ENCODE results near the gene PER1. TPM values are rescaled to one million over a fixed set of nuclear protein-coding genes. Genes with fewer than 3 reads are reported as not detected.

The PER1 gene
- total RNA-seq, 1 donor from 2014 or later, result 5.0 TPM

DNA sequence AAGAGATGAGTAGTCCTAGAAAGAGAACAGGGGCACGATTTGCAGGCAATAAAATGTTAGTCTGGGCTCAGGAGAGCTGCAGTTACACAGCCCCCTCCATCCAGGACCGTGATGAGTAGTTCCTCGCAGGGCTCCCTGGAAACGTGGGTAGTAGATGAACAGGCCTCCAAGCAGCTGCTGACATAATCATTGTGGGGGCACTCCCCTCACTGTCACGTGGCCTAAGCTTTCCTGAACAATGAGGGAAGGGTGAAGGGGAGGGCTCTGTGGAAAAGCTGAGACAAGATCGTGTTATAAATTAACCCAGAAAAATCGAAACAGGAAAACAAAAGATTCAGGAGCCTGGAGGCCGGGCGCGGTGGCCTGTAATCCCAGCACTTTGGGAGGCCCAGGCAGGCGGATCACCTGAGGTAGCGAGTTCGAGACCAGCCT lies 1.3 kb upstream of the PER1 start:
- DNase-seq (ENCODE audit: low read depth in 2 of 2), result peak; percentile 93 to 97

DNA sequence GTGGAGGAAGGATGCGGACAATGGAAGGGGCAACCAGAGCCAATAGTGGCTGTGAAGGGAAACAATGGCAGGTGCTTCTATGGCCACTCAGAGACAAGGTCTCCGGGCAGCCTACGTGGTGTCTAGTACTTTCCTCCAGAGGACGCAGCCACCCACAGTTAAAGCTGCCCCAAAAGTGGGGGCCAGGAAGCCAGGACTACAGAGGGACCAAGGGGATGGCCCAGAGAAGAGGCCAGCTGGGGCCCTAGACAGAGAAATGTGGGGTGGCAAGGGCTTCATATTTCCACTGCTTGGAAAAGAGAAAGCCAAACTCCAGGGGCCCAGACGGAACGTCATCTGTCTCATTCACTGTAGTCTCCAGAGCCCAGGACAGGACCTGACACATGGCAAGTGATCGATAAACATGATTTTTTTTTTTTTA lies 837 bp upstream of the PER1 start:
- DNase-seq (ENCODE audit: low read depth in 2 of 2), result no peak

DNA sequence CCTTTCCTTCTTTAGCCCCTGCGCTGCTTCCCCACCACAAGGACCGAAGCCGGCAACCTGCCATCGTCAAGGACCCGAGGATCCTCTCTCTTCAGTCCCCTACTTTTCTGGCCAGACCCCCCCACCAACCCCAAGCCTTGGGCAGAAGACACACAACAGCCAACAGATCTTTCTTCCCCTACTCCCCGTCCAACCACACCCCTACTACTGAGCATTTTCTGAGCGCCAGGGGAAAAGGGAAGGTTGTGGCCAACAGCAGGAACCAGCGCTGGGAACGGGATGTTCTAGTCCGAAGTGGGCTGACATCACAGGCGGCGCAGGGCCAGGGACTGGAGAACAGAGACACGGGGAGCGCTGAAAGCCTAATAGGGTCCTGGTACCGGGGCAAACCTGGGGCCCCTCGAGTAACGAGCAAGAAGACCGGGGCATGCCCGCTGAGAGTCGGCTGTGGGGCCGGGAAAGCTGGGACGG lies 528 bp downstream of the PER1 start:
- peak in 1 of 2 donors; percentile 67 for DNase-seq (ENCODE audit: low read depth in 2 of 2)

DNA sequence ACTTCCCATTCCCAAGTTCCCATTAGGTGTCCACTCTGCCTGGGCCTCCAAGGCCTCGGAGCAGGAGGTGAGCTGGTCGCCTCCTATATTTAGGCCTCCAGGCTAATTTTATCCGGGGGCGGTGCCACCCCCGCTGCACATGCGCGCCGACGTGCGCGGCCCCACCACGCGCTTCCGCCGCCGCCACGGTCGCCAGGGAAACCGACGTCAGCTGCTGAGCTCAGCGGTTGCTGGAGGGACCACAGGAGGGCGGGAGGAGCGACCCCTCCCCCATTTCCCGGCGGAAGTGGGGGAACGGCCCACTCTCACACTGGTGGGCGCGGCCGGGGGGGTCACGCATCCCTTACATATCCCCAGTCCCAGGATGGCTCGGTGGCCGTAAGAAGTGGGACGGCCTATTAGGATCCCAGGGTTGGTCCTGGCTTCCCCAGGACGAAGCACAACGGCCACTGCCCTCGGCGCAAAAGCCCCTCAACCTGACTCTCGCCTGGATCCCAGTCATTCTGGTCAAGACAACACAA lies 1.0 kb downstream of the PER1 start:
- peak; percentile 80 to 88 for DNase-seq (ENCODE audit: low read depth in 2 of 2)

DNA sequence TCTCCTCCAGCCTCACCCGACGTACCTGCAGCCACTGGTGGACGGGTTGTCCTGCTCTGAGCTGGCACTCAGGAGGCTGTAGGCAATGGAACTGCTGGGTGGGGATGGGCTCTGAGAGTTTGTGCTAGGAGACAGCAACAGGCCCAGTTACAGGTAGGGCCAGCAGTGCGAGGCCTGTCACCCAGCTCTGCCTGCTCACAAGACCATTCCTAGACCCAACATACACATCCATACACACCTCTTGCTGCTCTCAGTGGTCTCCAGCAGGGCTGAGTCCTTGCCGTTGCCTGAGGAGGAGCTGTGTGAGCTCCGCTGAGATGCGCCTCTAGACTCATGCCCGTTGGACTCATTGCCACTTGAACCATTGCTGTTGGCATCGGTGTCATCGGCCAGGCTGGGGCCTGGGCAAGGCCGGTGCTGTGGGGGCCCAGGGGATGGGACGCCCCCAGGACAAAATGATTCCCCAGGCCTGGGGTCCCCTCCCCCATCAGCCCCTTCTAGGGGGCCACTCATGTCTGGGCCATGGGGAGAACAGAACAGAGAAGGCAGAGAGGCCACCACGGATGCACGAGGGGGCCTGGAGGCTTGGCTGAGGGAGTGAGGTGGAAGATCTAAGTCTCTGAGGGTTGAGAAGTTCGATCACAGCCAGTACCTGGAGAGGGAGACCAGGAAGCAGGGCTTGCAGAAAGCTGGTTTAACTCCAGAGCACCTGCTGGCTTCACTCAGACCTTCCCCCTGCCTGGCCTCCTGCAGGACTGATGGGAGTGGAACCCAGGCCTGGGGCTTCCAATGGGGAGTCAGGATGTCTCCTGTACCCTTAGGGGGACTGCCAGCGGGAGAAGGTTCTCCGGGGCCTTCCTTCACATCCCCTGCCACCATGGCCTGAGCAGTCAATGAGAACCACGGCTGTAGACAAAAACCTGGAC lies 1.7 kb downstream of the PER1 start:
- no peak for DNase-seq (ENCODE audit: low read depth in 2 of 2)

DNA sequence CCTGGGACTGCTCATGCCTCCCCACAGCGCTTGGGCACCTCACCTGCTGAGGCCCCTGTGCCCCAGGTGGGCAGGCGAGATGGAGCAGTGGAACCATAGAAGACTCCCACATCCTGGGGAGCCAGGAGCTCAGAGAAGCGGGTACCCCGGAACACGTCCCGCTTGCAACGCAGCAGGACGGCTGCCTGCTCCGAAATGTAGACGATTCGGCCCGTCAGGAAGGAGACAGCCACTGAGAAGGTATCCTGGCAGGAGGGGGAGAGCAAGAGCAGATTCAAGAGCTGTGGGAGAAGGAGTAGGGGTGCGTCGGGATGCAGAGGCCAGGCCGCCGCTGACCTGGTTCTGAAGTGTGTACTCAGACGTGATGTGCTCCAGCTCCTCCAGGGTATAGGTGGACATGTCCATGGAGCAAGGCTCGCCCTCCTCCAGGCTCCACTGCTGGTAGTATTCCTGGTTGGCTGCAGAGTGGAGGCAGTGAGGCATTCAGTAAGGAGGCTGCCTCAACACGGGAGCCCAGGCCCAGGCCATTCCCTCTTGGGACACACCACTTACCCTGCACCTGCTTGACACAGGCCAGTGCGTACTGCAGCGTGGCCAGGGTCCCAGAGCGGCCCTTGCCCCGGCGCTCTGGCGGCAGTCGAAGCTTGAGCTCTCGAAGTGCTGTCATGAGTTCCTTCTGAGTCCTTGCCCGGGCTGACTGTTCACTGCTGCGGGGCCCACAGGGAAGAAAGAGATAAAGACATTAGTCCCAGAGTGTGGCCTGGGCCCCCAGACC lies 2.6 kb downstream of the PER1 start:
- no peak for DNase-seq (ENCODE audit: low read depth in 2 of 2)

DNA sequence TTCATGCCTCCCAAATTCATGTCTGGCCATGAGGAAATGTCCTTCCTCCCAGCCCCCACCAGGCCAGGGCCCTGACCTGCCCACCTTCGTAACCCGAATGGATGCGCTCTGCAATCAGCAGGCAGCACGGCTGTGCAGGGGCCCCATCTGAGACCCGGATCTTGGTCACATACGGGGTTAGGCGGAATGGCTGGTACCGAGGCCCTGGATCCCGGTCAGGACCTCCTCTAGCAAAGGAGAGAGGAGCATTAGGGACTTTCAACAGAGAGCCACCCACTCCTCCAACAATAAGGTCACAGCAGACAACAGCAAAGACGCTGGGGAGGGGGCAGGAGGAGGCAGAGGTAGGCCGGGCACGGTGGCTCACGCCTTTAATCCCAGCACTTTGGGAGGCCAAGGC lies 3.6 kb downstream of the PER1 start:
- DNase-seq (ENCODE audit: low read depth in 2 of 2), result no peak

DNA sequence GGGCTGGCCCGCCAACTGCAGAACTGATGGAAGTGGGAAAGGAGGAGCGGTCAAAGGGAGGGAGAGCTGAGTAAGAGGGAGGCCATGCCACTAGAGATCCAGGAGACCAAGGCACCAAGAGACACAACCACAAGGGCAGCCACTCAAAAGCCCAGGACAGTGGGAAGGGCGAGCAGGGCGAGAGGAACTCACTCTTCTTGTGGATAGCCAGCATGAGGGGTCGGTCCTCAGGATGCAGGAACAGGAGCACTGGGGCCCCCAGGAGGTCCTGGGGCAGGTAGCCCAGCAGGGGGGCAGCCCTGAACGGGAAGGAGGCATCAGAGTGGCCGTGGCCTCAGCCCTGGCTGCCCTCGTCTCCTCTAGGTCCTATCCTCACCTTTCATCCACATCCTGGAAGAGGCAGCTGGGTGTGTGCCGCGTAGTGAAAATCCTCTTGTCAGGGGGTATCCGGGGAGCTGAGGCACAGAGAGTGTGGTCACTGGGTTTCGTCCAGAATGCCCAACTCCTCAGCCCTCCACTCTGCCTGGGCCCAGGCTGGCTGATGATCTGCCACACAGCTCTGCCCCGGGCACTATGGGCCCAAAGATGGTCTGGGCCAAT lies 4.3 kb downstream of the PER1 start:
- no peak for DNase-seq (ENCODE audit: low read depth in 2 of 2)

DNA sequence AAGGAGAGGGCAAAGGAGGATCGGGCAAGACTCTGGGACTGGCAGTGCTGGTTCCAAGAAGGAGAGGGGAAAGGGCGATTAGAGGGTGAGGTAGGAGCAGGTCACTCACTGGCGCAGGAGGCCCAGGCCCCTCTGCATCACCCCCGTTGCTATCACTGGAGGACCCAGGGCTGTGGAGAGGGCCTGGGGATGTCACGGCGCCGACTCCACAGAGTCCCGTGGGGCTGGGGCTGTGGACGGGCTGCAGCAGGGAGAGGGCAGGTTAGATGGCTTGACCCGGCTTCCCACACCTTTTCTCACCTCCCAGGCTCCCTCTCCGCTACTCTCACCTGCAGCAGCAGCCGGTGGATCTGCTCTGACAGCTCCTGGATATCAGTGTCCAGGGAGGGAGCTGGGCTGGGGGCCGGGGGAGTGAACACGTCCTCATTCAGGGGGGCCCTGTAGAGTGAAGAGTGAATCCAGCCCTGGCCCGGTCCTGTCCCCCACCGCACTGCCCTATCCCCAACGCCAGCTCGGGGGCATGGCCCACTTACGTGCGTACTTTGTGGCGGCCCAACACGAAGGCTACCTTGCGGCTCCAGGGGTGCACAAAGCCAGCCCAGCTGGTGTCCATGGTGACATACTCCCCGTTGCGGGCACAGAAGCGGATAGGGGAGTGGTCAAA lies 4.9 kb downstream of the PER1 start:
- DNase-seq (ENCODE audit: low read depth in 2 of 2), result no peak

DNA sequence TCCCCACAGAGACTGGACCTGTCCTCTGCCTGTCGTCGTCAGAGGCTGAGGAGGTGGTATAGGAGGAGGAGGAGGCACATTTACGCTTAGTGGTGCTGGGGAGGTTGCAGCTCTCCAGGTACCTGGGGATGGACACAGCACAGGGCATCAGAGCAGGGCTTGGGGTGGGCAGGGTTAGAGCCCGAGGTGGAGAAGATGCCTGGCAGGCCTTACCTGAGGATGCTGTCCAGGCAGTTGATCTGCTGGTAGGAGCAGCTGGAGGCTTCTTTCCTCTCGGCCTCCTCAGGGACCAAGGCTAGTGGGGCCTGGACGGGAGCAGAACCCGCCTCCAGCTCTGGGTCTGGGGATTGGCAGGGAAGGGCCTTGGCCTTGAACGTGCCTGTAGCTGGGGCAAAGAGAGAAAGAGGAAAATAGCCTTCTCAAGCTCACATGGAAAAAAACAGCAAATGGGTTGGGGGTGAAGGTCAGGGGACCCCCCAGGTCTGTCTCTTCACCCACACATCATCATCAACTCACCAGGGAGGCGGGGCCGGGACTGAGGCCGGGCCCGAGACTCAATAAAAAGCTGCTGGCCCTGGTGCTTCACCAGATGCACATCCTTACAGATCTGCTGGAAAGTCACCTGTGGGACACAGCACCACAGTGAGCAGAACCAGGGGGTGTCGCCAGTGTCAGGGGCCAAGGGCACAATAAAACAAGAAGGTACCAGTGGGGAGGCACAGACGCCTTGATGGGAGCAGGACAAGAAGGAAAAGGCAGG lies 5.6 kb downstream of the PER1 start:
- no peak for DNase-seq (ENCODE audit: low read depth in 2 of 2)

DNA sequence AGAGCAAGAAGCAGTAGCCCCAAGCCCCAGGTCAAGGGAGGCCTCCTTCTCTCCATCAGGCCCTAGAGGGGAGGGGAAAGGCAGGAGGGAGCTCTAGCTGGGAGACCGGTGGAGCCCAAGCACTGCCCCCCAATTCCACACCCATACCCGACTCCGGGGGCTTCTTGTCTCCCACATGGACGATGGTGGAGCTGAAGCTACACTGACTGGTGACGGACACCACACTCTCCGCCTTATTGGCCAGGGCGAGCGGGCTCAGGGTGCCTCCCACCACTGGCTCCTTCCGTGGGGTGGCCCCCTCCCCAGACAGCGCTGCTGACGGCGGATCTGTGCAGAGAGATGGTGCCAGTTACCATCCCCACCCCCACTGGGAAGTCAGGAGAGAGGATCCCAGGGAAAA lies 6.4 kb downstream of the PER1 start:
- DNase-seq (ENCODE audit: low read depth in 2 of 2), result no peak

DNA sequence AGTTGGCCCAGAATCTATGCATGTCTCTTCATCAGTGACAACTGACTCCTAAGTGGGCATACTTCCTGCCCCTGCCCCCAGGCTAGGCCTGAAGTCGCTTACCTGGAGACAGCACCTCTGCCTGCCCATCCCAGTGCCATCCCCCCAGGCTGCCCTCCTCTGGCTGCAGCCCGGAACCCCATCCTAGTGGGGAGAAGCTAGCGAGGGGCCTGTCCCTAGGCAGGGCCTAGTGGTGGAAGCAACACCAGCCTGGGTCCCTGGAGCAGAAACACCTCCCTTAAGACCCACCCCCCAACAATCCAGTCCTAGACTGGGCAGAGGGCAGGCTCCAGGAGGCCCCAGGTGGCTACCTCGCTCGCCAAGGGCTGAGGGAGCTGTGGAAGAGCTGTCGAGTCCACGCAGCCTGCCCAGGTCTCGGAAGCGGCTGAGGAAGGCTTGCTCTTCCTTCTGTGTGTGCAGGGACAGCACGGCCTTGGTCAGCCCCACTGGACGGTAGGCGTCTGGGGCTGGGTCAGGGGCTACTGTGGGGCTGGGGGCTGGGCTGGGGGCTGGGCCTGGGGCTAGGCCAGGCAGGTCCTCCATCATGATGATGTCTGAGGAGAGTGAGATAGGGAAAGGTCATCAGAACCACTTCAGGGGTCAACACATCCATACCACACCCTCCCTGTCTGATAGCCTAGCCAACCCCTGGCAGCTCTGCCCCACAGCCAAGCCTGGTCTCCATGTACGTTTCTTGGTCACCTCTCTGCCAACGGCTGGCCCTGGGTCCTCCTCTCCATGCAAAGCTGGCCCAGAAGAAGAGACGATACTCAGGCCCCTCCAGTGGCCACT lies 7.6 kb downstream of the PER1 start:
- no peak for DNase-seq (ENCODE audit: low read depth in 2 of 2)

DNA sequence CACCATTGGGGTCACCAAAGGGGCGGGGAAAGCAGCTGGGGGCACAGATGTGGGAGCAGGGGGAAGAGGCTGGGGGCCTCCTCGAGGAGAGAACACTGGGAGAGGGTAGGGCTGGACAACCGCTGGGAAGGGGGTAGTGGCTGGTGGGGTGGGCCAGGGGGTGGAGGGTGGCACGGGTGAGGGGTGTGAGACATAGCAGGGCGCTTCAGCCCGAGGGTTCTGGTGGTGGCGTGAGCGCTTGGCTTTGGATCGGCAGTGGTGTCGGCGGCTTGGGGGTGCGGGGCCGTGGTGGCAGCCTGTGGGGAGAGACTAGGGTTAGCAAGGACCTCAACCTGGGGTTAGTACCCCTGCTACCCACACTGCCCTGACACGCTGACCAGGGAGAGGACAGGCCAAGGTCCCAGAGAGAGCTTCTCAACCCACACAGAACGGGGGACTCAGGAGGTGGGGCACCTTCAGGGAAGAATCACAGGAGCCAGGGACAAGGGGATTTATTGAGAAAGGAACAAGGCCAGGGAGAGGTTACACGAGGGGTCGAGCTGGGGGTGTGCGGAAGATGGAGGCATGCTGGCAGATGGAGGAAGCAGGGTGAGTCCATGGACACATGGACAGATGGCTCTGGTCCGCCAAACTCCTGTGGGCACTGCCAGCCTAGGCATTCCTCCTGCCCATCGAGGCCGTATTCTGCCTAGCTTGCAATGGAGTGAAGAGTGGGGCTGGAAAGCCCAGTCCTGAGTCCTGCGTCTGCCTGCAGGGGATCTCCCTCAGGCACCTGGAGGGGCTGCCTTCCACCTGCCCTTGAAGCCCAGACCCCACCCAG lies 8.4 kb downstream of the PER1 start:
- DNase-seq (ENCODE audit: low read depth in 2 of 2), result no peak

DNA sequence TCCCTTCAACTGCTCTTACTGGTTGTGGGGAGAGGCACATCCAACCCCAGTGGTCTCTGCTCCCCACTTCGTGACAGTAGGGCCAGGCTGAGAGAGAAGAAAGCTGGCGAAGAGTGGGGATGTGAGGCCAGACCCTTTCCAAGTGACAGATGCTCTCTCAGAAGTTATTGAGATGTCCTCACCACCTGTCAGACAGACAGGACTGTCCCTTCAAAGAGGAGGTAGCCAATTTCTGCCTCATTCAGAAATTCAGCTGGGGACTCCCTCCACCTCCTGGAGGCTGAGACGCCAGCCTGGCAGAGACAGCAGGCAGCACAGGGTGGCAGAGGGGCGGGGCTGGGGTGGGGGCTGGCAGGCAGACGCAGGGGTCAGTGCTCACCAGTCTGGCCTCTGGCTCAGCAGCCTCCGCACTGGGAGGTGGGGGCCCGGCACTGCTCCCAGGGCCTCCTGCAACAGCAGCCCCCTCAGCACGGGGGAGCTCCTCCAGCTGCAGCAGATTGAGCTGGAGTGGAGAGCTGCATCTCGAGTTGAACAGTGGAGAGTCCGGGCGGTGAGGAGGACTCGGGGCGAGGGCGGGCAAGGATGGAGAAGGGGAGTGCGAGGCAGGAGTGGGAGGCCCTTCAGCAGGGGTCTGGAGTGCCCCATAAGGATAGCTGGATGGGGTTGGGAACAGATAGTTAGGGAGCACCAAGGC lies 9.2 kb downstream of the PER1 start:
- no peak for DNase-seq (ENCODE audit: low read depth in 2 of 2)

DNA sequence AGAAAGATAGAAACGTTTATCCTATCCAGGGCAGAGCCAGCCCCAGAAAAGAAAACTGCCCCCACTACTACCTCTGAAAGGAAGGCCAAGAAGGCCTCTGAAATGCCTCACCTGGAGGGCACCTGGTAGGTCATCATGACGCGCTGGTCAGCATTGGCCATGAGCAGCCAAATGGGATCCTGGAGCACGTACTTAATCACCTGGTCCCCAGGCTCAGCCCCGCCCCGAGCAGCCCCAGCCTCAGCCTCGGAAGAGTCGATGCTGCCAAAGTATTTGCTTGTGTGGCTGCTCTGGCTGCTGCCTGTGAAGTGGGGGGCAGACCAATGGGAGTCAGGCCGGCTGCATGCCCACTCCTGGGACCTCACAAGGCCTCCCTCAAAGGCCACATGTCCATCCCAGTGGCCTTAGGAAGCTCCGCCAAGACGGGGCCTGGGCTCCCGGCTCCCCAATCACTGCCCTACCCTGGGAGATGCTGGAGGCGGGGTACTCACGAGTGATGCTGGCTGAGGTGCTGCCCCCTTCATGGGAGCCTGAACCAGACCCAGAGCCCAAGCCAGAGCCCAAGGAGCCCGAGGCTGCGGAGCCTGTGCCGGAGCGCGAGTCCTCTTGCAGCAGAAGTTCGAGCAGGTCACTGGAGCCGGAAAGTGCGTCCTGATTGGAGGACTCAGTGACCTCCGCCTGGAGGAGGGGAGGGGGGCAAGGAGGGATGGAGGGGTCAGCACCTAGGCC lies 9.9 kb downstream of the PER1 start:
- no peak for DNase-seq (ENCODE audit: low read depth in 2 of 2)

DNA sequence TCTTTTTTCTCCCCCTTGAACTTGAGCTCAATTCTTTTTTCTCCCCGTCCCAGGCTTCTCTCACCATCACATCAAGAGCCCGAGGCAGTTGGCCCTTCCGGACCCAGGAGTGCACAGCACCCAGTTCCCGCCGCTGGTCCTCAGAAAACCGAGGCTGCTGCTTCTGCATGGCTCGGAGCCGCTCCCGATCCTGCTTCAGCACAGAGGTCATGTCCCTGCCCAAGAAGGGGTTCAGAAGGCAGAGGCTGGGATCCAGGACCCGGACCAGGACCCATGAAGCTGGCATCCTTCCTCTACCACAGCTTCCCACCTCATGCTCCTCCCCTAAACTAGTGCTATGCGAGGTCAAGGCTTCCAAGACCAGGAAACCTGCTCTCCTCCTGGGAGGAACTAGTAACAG lies 10.5 kb downstream of the PER1 start:
- DNase-seq (ENCODE audit: low read depth in 2 of 2), result no peak

DNA sequence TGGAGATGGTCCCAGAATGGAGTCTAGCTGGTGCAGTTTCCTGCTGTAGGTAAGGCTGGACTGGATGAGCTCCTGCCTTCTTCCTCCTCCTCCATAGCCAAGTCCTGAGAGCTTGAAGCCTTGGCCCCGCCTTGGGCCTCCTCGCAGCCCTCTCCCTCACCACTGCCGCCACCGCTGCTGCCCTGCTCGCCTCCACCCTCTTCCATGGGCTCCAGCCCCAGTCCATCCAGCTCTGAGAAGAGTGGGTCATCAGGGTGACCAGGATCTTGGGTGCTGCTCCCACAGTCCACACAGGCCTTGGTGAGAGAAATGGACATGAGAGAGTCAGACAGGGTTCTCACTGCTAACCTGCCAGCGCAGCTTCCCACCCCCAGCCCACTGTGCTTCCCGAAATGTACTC lies 11.2 kb downstream of the PER1 start:
- no peak for DNase-seq (ENCODE audit: low read depth in 2 of 2)

Measured in dermis microvascular lymphatic vessel endothelial cell (primary cell).